H1 (cell line): ENCODE measurements around the gene GJD3.

Source experiments
- ATF3 ChIP-seq: IDR thresholded peaks from 2 replicates; pipeline ENCODE4 v1.6.1; 2011; ENCODE audit warnings: low read depth, mild to moderate bottlenecking, low read length; ENCODE audit not compliant: insufficient read depth
- BRCA1 ChIP-seq: IDR thresholded peaks from 2 replicates; pipeline ENCODE4 v1.6.1; 2012; ENCODE audit warnings: low read depth, low read length, improper control_type of control experiment
- CREB1 ChIP-seq: IDR thresholded peaks from 2 replicates; pipeline ENCODE4 v1.6.1; 2012; ENCODE audit warnings: inconsistent platforms
- CTCF ChIP-seq, 3 experiments: IDR thresholded peaks; 1 replicate in 2 of 3; 2 replicates in 1 of 3; pipeline versions ENCODE4 v1.5.1 to v1.6.1; 2011; ENCODE audit warnings: low read length in 3 of 3, mild to moderate bottlenecking in 3 of 3, inconsistent platforms in 2 of 3, low read depth in 1 of 3, moderate library complexity in 1 of 3; ENCODE audit not compliant: insufficient read depth in 1 of 3; ENCODE audit errors: control extremely low read depth in 1 of 3
- EGR1 ChIP-seq: IDR thresholded peaks from 2 replicates; pipeline ENCODE4 v1.6.1; 2011; ENCODE audit warnings: low read depth, low read length, borderline replicate concordance
- EP300 ChIP-seq, 2 experiments: IDR thresholded peaks; 1 replicate in 1 of 2; 2 replicates in 1 of 2; pipeline ENCODE4 v1.6.1; 2011 to 2012; ENCODE audit warnings: low read depth in 2 of 2, low read length in 2 of 2, mild to moderate bottlenecking in 2 of 2, borderline replicate concordance in 1 of 2, inconsistent platforms in 1 of 2, moderate library complexity in 1 of 2
- POLR2AphosphoS5 ChIP-seq: IDR thresholded peaks from 2 replicates; pipeline ENCODE4 v1.6.1; 2011; ENCODE audit warnings: low read depth, low read length
- RFX5 ChIP-seq: IDR thresholded peaks from 2 replicates; pipeline ENCODE4 v1.6.1; 2011; ENCODE audit warnings: low read depth, low read length, improper control_type of control experiment, borderline replicate concordance
- SRF ChIP-seq: IDR thresholded peaks from 2 replicates; pipeline ENCODE4 v1.6.1; 2011; ENCODE audit warnings: mild to moderate bottlenecking, low read depth, low read length, moderate library complexity
- TAF1 ChIP-seq: IDR thresholded peaks from 2 replicates; pipeline ENCODE4 v1.6.1; 2011; ENCODE audit warnings: mild to moderate bottlenecking, low read depth, low read length

- TF ChIP-seq EGR1 (no peak), ATF3 (0 out of 2 replicates have a peak, but pooled peaks have one; percentile 21), CREB1 (no peak), CTCF (IDR thresholded peaks at IDR 0.05; ENCODE audit: control extremely low read depth in 1 of 3, insufficient read depth in 1 of 3, low read depth in 1 of 3, low read length in 3 of 3) (peak; percentile 90 to 96 (median 93)), EP300 (IDR thresholded peaks at IDR 0.05; ENCODE audit: borderline replicate concordance in 1 of 2, low read depth in 2 of 2, low read length in 2 of 2) (no peak), BRCA1 (no peak), TAF1 (no peak), SRF (no peak), RFX5 (no peak), POLR2AphosphoS5 (no peak)
Observed at GRCh38 chr17:40358323-40359038, 6.1 kb downstream of the GJD3 start.
